Heart right ventricle (tissue), 16 donors: ENCODE measurements around the gene SMURF1. TPM values are rescaled to one million over a fixed set of nuclear protein-coding genes. Genes with fewer than 3 reads are reported as not detected.

Experiments
- ATAC-seq, 8 donors: fragments of 200-7000 bp; cut with Tn5 transposase; one replicate each; pipeline ENCODE4 v1.9.1; 2020; ENCODE audit warnings: mild to moderate bottlenecking in 8 of 8, moderate library complexity in 8 of 8, moderate number of reproducible peaks in 1 of 8
- DNase-seq, 2 donors: peaks; one replicate each; pipeline ENCODE4 v3.0.0-alpha.2; 2020
- H3K27ac ChIP-seq, 10 donors: fragments of 200-600 bp; sonication (generic) in 2 of 10; one replicate each; pipeline versions ENCODE4 v1.5.0 to v1.8.0; 2020 to 2022; ENCODE audit warnings: mild to moderate bottlenecking in 3 of 10
- H3K27me3 ChIP-seq, 7 donors: fragments of 200-600 bp; one replicate each; pipeline ENCODE4 v1.8.0; 2021 to 2022; ENCODE audit warnings: mild to moderate bottlenecking in 2 of 7
- H3K36me3 ChIP-seq, 9 donors: fragments of 200-600 bp; sonication (generic) in 1 of 9; one replicate each; pipeline versions ENCODE4 v1.5.0 to v1.8.0; 2020 to 2022; ENCODE audit warnings: mild to moderate bottlenecking in 2 of 9
- H3K4me1 ChIP-seq, 9 donors: fragments of 200-600 bp; sonication (generic) in 1 of 9; one replicate each; pipeline versions ENCODE4 v1.5.0 to v1.8.0; 2020 to 2022; ENCODE audit warnings: mild to moderate bottlenecking in 4 of 9
- H3K4me3 ChIP-seq, 10 donors: fragments of 200-600 bp; sonication (generic) in 2 of 10; one replicate each; pipeline versions ENCODE4 v1.5.0 to v1.8.0; 2020 to 2022; ENCODE audit warnings: mild to moderate bottlenecking in 7 of 10, moderate library complexity in 2 of 10
- H3K9me3 ChIP-seq, 11 donors: fragments of 200-600 bp in 10 of 11; sonication (generic) in 2 of 11; one replicate each; pipeline versions ENCODE4 v1.5.0 to v1.8.0; 2013 to 2022; ENCODE audit warnings: mild to moderate bottlenecking in 2 of 11, control low read depth in 1 of 11, moderate library complexity in 1 of 11
- CTCF ChIP-seq, 9 donors: fragments of 200-600 bp; sonication (generic) in 2 of 9; IDR thresholded peaks; one replicate each; pipeline versions ENCODE4 v1.5.0 to v1.8.0; 2021 to 2022; ENCODE audit warnings: antibody characterized with exemption in 9 of 9, mild to moderate bottlenecking in 5 of 9, moderate library complexity in 1 of 9
- WGBS, 2 donors: extraction: QIAGEN DNeasy Blood & Tissue Kit; methylation state at CpG; one replicate each; pipeline ENCODE4 v1.1.7; 2013; ENCODE audit warnings: inconsistent platforms in 1 of 2; 5-methylcytosine and 5-hydroxymethylcytosine counted together
- intact Hi-C, 10 donors: fragments of 100-400 bp; cut with DNase I; formaldehyde crosslinking; loops; one replicate each; pipeline versions ENCODE4 v1.11.1 to v1.14.2; 2022
- polyA plus RNA-seq, 2 donors: library from polyadenylated mRNA; stranded (reverse); fragments of 200-250 nt; gene quantifications; one replicate each; pipeline ENCODE4 v1.2.3, GENCODE V29; 2013
- total RNA-seq, 10 donors: library from RNA; stranded (reverse); fragmentation: NEBNext Ultra II Directional in 3 of 10; extraction: Animal tissue kit (Norgen Biotek cat#: 25700) in 3 of 10; gene quantifications; one replicate each; pipeline versions ENCODE4 v1.2.1 to v1.2.4, GENCODE V29; 2021 to 2023
- donor health status: Arrhythmogenic right ventricular cardiomyopathy.
- donor health status: ischemic (EF 13 %, LVEDD 7.1; RV severe dilation, severe dysfunction).
- donor health status: healthy with polysubstance abuse.
- donor health status: DM: no; HTN: yes; CAD: no.
- donor health status: DM: no; HTN: no; CAD: no.
- donor health status: ischemic (EF 25% LVEDD 6.9; RV normal size, moderate dysfunction).
- donor health status: ischemic (EF 25% LVEDD 5.7; RV mildly dilated, moderate dysfunction).
- donor health status: healthy.
- donor health status: DM: yes; HTN: yes; CAD: no.
- donor health status: Ischemic cardiomyopathy.
- donor health status: ischemic (EF 35%, LVEDD 5.7; RV mildly dilated, moderate dysfunction).
- donor health status: nonischemic (EF 11% LVEDD 7.7; RV severe dilation, severe dysfunction).
- donor health status: DM: yes; HTN: yes; CAD: no.
- donor health status: PGD.
- donor health status: ischemic (EF 29% LVEDD 5.4; RV normal size, mild dysfunction).
- donor health status: nonischemic (EF 23%, LVEDD 6.1; RV moderate dilation, normal function).

Gene SMURF1
- total and polyA plus RNA-seq, 12 donors: 4.2 to 14.7 (median 10.8) TPM

DNA sequence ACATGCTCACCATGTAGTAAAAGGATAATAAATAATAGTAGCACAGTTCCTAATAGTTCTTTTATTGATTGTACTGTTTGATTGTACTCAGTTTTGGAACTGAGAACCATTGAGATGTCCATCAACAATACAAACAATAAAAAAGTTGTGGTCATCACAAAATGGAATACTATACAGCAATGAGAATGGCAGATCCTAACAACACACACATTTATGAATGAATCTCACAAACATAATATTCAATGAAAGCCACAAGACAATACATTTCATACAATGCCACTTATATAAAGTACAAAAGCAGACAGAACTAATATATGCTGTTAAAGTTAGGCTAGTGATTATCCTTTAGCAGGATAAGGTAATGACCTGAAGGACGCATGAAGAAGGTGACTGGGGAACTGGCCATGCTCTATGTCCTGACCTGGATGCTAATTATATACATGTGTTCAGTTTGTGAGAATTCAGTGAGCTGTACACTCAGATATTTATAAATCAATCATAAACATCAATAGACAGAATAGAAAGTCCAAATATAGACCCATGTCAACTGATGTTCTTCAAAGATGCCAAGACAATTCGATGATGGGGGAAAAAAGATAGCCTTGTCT, 70.0 kb downstream of the SMURF1 start:
- Histone ChIP-seq H3K4me3 (no peak overlapping the region), H3K27me3 (no peaks in the 10 kb centered on the region), H3K9me3 (no peaks in the 10 kb centered on the region), H3K4me1 (peaks cover under 1 to 48% (median 16%) of the 10 kb centered on the region in 9 donors), H3K36me3 (no peaks in the 10 kb centered on the region), H3K27ac (no peak overlapping the region)
- ATAC-seq (no peak), DNase-seq (no peak)
- 71 to 77% methylated on average over 2 of the region's 2 CpGs for WGBS, 2 donors
- intact Hi-C loops: no loop called here
- TF ChIP-seq CTCF (IDR thresholded peaks at IDR 0.05): no peak

DNA sequence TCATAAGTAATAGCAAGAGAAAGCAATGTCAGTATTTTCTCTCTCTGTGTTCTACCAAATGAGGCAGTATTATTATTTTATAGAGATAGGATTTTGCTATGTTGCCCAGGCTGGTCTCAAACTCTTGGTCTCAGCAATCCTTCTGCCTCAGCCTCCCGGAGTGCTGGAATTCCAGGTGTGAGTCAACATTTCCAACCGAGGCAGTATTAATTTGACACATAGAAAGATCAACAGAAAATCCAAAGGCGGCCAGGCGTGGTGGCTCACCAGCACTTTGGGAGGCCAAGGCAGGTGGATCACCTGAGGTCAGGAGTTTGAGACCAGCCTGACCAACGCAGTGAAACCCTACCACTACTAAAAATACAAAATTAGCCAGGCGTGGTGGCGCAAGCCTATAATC, 71.8 kb downstream of the SMURF1 start:
- Histone ChIP-seq H3K27ac (no peak overlapping the region), H3K27me3 (no peaks in the 10 kb centered on the region), H3K36me3 (no peaks in the 10 kb centered on the region), H3K9me3 (no peaks in the 10 kb centered on the region), H3K4me3 (no peak overlapping the region), H3K4me1 (peaks cover 0 to 57% (median 23%) of the 10 kb centered on the region in 9 donors)
- DNase-seq (no peak), ATAC-seq (no peak)
- intact Hi-C loops: no loop called here
- TF ChIP-seq CTCF (IDR thresholded peaks at IDR 0.05): no peak
- whole genome bisulfite sequencing, 2 donors: 88 to 93% methylated on average over 7 of the region's 7 CpGs

DNA sequence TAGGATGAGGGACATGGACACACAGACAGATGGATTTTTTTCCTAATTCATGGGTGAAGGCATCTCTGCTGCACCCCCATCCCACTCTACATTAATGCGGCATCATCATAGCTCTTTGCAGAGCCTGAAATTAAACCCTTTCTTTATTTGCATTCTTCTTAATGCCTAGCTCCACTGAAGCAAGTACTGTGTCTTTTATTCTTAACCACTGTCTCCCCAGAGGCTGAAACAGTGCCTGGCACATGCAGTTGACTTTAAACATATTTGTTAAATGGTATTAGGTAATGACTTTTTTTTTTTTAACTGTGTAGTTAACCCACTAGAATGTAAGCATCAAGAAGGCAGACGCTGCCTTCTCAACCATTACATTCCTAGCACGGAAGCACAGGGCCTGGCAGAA, 73.5 kb downstream of the SMURF1 start:
- Histone ChIP-seq H3K4me1 (peaks cover 0 to 55% (median 20%) of the 10 kb centered on the region in 9 donors), H3K4me3 (no peak overlapping the region), H3K27ac (no peak overlapping the region), H3K27me3 (no peaks in the 10 kb centered on the region), H3K36me3 (no peaks in the 10 kb centered on the region), H3K9me3 (no peaks in the 10 kb centered on the region)
- TF ChIP-seq CTCF (IDR thresholded peaks at IDR 0.05): no peak
- DNase-seq (no peak), ATAC-seq (no peak)
- WGBS, 2 donors: 95 to 96% methylated on average over 3 of the region's 3 CpGs
- intact Hi-C loops: no loop called here

DNA sequence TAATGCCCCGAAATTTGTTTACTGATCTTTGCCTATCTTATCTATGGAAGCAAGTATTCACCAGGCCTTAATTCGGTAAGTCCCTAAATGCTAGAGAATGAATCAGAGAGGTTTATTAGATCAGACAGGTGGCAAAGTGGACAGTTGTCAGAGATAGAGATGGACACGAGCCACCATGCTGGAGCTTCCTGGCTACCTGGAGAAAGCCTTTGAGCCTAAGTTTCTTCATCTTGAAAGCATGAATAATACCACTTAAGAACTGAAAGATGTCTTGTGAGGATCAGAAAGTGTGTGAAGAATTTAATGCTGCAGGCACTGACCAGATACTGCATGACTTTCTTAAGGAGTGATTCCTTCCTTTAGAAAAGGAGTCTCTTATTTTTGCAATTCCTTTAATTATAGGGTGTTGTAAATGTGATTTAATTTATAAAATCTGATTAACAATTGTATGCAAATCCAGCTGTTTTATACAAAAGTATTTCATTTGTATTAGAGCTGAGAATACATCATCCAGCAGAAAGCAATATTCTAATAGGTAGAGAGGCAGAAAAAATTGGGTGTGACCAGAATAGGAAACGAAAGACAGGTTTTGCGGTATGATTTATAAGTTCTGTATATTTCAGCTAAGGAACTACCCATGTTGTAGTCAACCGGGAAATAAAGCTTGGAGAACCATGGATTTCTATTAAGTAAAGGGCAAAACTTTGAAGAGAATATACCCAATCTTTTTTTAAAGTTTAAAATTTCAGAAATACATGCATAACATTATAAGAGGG, 82.7 kb downstream of the SMURF1 start:
- WGBS, 2 donors: 83 to 87% methylated on average over 6 of the region's 6 CpGs
- intact Hi-C loops: no loop called here

More for the DNA sequence above, 82.7 kb downstream of the SMURF1 start:
- Histone ChIP-seq H3K36me3 (peaks cover 0 to 51% (median 11%) of the 10 kb centered on the region in 9 donors), H3K27ac (no peak overlapping the region), H3K27me3 (no peaks in the 10 kb centered on the region), H3K4me3 (no peak overlapping the region), H3K4me1 (no peaks in the 10 kb centered on the region), H3K9me3 (no peaks in the 10 kb centered on the region)
- no peak for DNase-seq
- ATAC-seq: no peak
- TF ChIP-seq CTCF (IDR thresholded peaks at IDR 0.05): no peak
